Measurements from ENCODE around the gene SEC63. TPM values are rescaled to one million over a fixed set of nuclear protein-coding genes. Genes with fewer than 3 reads are reported as not detected.
"Not testable (repeated sequence)": the region's sequence is repeated elsewhere in the genome, so short reads cannot be mapped to it uniquely, and the experiment has no call there.

SEC63 gene
- total RNA-seq, 3 donors from 2014 or later (not counting 1 experiment from before 2014, with no cell fraction given): 84.4 to 104 (median 90.4) TPM

DNA sequence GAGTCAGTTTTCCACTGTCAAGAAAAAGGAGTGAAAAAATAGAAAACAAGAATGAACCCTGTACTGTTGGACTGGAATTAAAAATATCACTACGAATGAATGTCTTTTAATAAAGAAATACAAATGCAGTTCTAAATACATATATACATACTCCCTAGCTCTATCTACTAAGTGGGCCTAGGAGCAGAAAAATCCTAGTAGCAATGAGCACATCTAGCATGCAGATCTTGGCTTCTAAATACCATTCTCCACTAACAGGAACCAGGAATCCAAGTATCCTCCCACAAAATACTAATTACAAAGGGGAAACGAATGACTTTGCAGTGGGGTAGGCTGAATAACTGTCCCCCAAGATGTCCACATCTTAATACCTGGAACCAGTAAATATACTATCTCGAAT is 25.4 kb downstream of the SEC63 start:
- H3K9me3 ChIP-seq (ENCODE audit: control insufficient read depth, insufficient read depth, low read length): no peaks in the 10 kb centered on the region
- H3K4me3 ChIP-seq (ENCODE audit: low read length): no peak overlapping the region
- peaks cover 4% of the 10 kb centered on the region for H3K36me3 ChIP-seq (ENCODE audit: control insufficient read depth, insufficient read depth, low read length)
- intact Hi-C loops (cut with micrococcal nuclease): no loop called here
- Mint-ChIP-seq H3K27ac (peak overlapping the region; percentile 17 to 66), H3K36me3 (no peaks in the 10 kb centered on the region), H3K9me3 (no peaks in the 10 kb centered on the region), H3K4me3 (no peak overlapping the region), H3K27me3 (ENCODE audit: low read depth in 2 of 2) (no peaks in the 10 kb centered on the region), H3K4me1 (peaks cover 24 to 36% of the 10 kb centered on the region in 2 donors)
- ATAC-seq: no peak
- H3K4me1 ChIP-seq (ENCODE audit: control insufficient read depth, insufficient read depth, low read length): no peaks in the 10 kb centered on the region
- DNase-seq: no peak
- WGBS (ENCODE audit: insufficient coverage): 100% methylated on average over 2 of the region's 3 CpGs
- TF ChIP-seq, protein P1, sequence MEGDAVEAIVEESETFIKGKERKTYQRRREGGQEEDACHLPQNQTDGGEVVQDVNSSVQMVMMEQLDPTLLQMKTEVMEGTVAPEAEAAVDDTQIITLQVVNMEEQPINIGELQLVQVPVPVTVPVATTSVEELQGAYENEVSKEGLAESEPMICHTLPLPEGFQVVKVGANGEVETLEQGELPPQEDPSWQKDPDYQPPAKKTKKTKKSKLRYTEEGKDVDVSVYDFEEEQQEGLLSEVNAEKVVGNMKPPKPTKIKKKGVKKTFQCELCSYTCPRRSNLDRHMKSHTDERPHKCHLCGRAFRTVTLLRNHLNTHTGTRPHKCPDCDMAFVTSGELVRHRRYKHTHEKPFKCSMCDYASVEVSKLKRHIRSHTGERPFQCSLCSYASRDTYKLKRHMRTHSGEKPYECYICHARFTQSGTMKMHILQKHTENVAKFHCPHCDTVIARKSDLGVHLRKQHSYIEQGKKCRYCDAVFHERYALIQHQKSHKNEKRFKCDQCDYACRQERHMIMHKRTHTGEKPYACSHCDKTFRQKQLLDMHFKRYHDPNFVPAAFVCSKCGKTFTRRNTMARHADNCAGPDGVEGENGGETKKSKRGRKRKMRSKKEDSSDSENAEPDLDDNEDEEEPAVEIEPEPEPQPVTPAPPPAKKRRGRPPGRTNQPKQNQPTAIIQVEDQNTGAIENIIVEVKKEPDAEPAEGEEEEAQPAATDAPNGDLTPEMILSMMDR (IDR thresholded peaks at IDR 0.05): no peak
- H3K27ac ChIP-seq (ENCODE audit: low read length): no peak overlapping the region
- no peaks in the 10 kb centered on the region for H3K27me3 ChIP-seq (ENCODE audit: control insufficient read depth, insufficient read depth, low read length)

DNA sequence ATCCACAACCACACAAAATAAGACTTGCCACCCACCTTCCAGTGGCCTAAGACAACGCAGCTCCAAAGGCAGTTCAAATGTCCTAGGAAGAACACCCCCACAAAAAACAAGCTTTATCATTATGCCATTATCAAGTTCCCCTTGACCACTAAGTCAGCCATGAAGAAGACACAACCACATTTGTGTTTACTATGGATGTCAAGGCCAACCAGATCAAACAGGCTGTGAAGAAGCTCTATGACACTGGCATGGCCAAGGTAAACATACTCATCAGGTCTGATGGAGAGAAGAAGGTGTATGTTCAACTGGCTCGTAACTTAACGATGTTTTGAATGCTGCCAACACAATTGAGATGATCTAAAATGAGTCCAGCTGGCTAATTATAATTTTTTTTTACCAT is 26.1 kb downstream of the SEC63 start:
- Mint-ChIP-seq H3K9me3 (no peaks in the 10 kb centered on the region), H3K4me3 (no peak overlapping the region), H3K36me3 (no peaks in the 10 kb centered on the region), H3K4me1 (peaks cover 24 to 34% of the 10 kb centered on the region in 2 donors), H3K27me3 (ENCODE audit: low read depth in 2 of 2) (no peaks in the 10 kb centered on the region), H3K27ac (peak overlapping the region; percentile 17 to 66)
- H3K27me3 ChIP-seq (ENCODE audit: control insufficient read depth, insufficient read depth, low read length): no peaks in the 10 kb centered on the region
- H3K4me3 ChIP-seq (ENCODE audit: low read length): no peak overlapping the region
- peaks cover 4% of the 10 kb centered on the region for H3K36me3 ChIP-seq (ENCODE audit: control insufficient read depth, insufficient read depth, low read length)
- no peaks in the 10 kb centered on the region for H3K9me3 ChIP-seq (ENCODE audit: control insufficient read depth, insufficient read depth, low read length)
- no peaks in the 10 kb centered on the region for H3K4me1 ChIP-seq (ENCODE audit: control insufficient read depth, insufficient read depth, low read length)
- intact Hi-C loops (cut with micrococcal nuclease): no loop called here
- no peak overlapping the region for H3K27ac ChIP-seq (ENCODE audit: low read length)
- TF ChIP-seq, protein P1 (IDR thresholded peaks at IDR 0.05): no peak
- DNase-seq (no peak), ATAC-seq (no peak)
- WGBS (ENCODE audit: insufficient coverage): 93% methylated on average over 3 of the region's 3 CpGs

DNA sequence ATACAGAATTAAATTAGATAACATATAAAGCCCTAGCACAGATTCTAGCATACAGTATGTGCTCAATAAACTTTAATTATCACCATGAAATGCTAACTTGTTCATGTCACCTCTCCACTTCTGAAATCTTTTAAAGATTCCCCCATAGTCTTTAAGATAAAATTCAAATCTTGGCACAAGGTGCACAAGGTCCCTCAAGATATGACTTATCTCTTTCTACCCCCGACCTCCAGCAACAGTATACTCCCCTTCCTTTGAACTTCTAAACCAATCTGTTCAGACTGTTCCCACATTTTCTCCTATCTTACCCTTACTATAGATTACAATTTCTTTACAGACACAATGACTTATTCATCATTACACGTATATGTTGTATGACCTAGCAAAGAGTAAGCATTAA is 29.0 kb downstream of the SEC63 start:
- Mint-ChIP-seq H3K36me3 (no peaks in the 10 kb centered on the region), H3K27ac (no peak overlapping the region), H3K9me3 (no peaks in the 10 kb centered on the region), H3K4me3 (no peak overlapping the region), H3K27me3 (ENCODE audit: low read depth in 2 of 2) (no peaks in the 10 kb centered on the region), H3K4me1 (peaks cover 29 to 38% of the 10 kb centered on the region in 2 donors)
- no peak for ATAC-seq
- no peaks in the 10 kb centered on the region for H3K4me1 ChIP-seq (ENCODE audit: control insufficient read depth, insufficient read depth, low read length)
- H3K27ac ChIP-seq (ENCODE audit: low read length): no peak overlapping the region
- H3K36me3 ChIP-seq (ENCODE audit: control insufficient read depth, insufficient read depth, low read length): peaks cover 6% of the 10 kb centered on the region
- intact Hi-C loops (cut with micrococcal nuclease): no loop called here
- no peak overlapping the region for H3K4me3 ChIP-seq (ENCODE audit: low read length)
- DNase-seq: no peak
- H3K27me3 ChIP-seq (ENCODE audit: control insufficient read depth, insufficient read depth, low read length): no peaks in the 10 kb centered on the region
- TF ChIP-seq, protein P1 (IDR thresholded peaks at IDR 0.05): no peak
- no peaks in the 10 kb centered on the region for H3K9me3 ChIP-seq (ENCODE audit: control insufficient read depth, insufficient read depth, low read length)
- 96% methylated on average over 1 of the region's 2 CpGs for WGBS (ENCODE audit: insufficient coverage)

DNA sequence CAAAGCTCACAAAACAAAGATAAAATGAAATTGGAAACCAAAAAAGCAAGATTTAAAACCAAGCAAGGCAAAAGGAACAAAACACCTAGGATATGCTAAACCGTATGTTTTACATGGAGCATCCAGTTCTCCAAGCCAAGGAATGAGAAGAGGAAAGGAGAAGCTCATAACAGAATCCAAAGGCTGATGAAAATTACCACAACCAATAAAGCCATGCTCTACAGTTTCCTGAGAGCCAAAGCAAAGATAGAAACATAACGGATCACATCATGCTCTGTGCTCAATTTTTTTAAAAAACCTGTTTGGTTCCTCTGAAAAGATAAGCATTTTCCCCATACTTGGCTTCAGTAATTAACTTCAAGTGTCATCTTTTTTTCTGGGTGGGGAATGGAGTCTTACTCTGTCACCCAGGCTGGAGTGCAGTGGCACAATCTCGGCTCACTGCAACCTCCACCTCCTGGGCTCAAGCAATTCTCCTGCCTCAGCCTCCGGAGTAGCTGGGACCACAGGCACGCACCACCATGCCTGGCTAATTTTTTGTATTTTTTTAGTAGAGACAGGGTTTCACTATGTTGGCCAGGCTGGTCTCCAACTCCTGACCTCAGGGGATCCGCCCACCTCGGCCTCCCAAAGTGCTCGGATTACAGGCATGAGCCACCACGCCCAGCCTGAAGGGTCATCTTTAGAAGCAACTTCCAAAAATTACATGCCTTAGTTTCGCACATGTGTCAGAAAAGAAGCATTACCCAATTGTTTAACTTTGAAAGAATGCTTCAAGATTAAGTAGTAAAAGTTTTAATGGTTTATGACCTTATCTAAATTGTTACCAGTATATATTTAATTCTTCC is 31.1 kb downstream of the SEC63 start:
- H3K9me3 Mint-ChIP-seq, H3K27ac Mint-ChIP-seq: not testable (repeated sequence)

More for the DNA sequence above, 31.1 kb downstream of the SEC63 start:
- H3K36me3 ChIP-seq (ENCODE audit: control insufficient read depth, insufficient read depth, low read length); ATAC-seq; H3K9me3 ChIP-seq (ENCODE audit: control insufficient read depth, insufficient read depth, low read length); H3K4me3 Mint-ChIP-seq; H3K4me1 ChIP-seq (ENCODE audit: control insufficient read depth, insufficient read depth, low read length); H3K27me3 ChIP-seq (ENCODE audit: control insufficient read depth, insufficient read depth, low read length); H3K27me3 Mint-ChIP-seq (ENCODE audit: low read depth in 2 of 2); H3K36me3 Mint-ChIP-seq; intact Hi-C loops (cut with micrococcal nuclease); DNase-seq; H3K27ac ChIP-seq (ENCODE audit: low read length); H3K4me3 ChIP-seq (ENCODE audit: low read length): not testable (repeated sequence)
- 85% methylated on average over 9 of the region's 10 CpGs for WGBS (ENCODE audit: insufficient coverage)
- H3K4me1 Mint-ChIP-seq: peaks cover 18 to 21% of the 10 kb centered on the region in 2 donors
